ENCODE data around the gene MIF4GD.

- TF ChIP-seq EZH2 (IDR thresholded peaks at IDR 0.05; ENCODE audit: insufficient read depth, poor library complexity, severe bottlenecking) (no peak), EZH2phosphoT487 (IDR thresholded peaks at IDR 0.05; ENCODE audit: insufficient read depth, low read depth) (no peak)
These were observed 363 bp upstream of the MIF4GD start for GRCh38 chr17:75271233-75271954.

Data from GM23248 (cell line).